Fibroblast of gingiva (primary cell): Measurements from ENCODE around the gene FGF21.
"Not testable (repeated sequence)": the region's sequence is repeated elsewhere in the genome, so short reads cannot be mapped to it uniquely, and the experiment has no call there.

ENCODE experiments used
- DNase-seq: peaks from one replicate; pipeline ENCODE4 v3.0.0-alpha.2; 2011; ENCODE audit warnings: low read depth

The FGF21 gene

GRCh38 chr19:48787331-48787730 lies 32.0 kb downstream of the FGF21 start:
- DNase-seq, result not testable (repeated sequence)

DNA sequence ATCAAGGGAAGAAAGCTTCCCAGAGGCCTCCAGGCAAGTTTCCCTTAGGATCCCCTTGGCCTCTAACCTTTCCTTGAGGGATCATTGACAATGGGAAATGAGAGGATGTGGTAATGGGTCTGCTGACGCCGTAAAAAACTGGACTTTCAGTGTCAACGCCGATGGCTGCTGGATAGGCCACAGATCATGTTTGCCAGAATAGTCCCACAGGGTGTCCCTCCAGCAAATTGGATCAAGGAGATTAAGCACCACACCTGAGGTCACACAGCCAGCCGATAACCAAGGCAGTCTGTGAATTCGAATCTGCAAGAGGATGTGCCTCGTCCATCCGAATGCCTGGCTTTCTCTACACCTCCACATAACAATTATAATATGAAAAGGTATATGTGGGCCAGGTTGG lies 37.9 kb downstream of the FGF21 start:
- DNase-seq, result no peak

GRCh38 chr19:48794291-48794690 lies 39.0 kb downstream of the FGF21 start:
- no peak for DNase-seq

GRCh38 chr19:48795055-48795684 lies 39.8 kb downstream of the FGF21 start:
- DNase-seq, result peak; percentile 91

DNA sequence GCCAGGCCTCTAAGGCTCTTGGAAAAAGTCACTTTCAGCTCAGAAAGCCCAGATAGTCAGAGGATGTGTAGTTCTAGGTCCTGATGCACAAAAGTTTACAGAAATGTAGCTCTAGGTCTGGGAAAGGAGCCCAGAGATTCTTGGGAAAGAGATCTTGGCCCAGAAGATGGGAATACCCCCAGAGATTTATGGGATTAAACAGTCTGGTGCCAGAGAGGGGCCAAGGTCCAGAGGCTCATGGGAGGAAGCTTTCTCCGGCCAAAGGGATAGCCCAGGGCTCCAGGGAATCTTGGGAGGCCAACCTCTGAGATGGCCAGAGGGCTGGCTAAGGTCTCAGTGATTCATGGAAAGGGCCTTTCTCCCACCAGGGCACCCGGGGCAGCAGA lies 40.4 kb downstream of the FGF21 start:
- no peak for DNase-seq

DNA sequence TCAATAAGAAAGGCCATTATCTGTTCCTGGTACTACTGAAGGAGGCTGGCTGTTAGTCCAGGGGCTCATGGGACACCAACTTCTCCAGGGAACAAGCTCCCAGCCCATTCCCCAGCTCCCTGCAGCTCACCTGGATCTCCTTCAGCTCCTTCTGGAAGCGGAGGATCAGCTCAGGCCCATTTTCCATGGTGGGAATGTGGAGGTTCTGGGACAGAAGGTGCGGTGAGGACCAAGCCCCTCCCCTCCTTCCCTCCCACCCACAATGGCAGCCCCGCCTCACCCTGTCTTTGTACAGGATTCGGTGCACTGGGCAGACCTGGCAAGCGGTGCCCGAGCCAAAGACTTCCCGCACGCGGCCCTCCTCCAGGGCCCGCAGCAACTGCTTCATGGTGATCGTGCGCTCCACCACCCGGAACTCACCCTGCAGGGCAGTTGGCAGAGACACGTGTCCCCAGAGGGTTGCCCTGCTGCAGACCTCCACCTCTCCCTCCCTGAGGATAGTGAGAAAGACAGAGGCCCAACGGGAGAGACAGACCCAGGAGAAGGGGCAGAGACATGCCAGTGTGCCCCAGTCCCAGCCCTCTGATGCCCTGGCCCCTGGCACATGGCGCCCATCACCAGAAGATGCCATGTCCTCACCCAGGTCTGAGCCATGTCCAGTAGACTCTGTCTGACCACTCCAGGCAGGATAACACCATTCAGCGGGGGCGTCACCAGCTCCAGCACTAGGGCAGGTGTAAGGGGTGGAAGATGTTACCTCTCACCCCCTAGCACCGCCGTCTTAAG lies 41.2 kb downstream of the FGF21 start:
- DNase-seq, result no peak

GRCh38 chr19:48797103-48797502 lies 41.8 kb downstream of the FGF21 start:
- DNase-seq, result no peak

DNA sequence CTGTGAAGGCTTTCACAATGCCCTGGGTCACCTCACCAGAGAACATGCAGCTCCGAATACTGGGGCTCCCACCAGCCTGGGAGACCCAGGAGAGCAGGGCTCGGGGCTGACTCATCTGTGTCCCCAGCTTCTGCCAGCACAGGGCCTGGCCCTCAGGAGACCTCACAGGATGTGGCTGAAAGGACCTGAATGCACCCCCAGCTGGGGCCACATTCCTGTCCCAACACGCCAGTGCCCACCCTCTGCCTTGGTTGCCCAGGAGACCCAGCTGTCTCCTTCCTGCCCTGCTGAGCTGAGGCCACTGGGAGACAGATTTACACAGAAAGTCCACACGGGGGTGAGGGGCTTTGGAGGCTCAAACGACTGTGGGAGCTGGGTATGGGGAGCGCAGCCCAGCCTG lies 43.6 kb downstream of the FGF21 start:
- DNase-seq, result peak; percentile 11

GRCh38 chr19:48799358-48800300 lies 44.3 kb downstream of the FGF21 start:
- DNase-seq, result no peak

- no peak for DNase-seq
Measured at GRCh38 chr19:48802623-48803022, 47.3 kb downstream of the FGF21 start.

GRCh38 chr19:48804496-48804895 lies 49.2 kb downstream of the FGF21 start:
- DNase-seq, result no peak

DNA sequence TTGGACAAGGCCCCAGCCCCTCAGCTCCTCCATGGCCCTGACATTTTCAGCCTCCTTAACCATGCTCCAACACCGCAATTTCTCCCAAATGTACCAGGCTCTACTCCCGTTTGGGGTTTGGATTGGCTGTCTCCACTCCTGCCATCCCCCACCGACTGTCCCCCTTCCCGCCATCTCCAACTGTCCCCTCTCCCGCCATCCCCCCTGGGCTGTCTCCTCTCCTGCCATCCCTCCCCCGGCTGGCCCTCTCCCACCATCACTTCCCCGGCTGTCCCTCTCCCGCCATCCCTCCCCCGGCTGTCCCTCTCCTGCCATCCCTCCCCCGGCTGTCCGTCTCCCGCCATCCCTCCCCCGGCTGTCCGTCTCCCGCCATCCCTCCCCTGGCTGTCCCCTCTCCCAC lies 50.1 kb downstream of the FGF21 start:
- DNase-seq, result no peak

DNA sequence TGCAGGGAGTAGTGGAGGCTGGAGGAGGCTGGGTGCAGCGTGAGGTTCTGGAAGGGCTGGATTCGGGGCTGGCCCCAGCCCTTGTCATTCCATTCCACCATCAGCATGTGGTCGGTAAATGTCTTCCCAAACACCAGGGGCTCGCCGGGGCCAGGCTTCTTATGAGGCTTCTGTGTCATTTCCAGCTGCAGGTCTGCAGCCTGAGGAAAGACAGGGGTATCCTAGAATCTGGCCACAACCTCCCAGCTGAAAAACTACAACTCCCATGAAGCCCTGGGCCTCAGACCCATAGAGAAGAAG lies 51.1 kb downstream of the FGF21 start:
- peak; percentile 13 for DNase-seq

DNA sequence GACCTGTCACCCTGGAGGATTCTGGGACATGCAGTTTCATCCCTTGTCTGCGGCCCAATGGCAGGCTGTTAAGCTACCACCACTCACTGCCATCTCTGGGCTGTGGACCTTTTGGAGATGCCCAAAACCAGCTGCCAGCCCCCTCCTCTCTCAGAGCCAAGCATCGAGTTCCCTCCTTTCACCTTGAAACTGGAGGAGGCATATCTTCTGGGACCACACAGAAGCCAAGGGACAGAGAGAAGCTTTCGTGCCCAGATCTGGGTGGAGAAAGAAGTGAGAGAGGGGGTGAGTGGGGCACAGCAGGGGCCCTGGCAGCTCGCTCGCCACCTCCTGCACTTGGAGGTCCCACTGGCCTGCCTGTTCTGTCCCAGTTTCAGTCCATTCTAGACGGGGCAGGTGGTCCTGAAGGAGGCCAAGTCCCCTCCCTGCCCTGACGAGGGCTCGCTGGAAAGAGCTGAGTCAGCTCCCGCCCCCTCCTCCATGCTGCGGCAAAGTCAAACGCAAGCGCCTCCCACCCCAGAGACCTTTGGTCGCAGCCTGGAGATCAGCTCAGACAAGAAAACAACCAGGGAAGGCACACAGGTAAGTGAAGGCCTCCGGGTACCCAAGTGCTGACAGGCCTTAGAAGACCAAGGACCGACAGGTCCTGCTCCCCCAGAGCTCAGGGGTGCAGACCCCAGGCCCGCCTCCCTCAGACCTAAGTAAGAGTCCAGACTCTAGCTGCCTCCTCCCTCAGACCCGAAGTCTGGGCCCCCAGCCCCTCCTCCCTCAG lies 51.7 kb downstream of the FGF21 start:
- DNase-seq, result no peak

DNA sequence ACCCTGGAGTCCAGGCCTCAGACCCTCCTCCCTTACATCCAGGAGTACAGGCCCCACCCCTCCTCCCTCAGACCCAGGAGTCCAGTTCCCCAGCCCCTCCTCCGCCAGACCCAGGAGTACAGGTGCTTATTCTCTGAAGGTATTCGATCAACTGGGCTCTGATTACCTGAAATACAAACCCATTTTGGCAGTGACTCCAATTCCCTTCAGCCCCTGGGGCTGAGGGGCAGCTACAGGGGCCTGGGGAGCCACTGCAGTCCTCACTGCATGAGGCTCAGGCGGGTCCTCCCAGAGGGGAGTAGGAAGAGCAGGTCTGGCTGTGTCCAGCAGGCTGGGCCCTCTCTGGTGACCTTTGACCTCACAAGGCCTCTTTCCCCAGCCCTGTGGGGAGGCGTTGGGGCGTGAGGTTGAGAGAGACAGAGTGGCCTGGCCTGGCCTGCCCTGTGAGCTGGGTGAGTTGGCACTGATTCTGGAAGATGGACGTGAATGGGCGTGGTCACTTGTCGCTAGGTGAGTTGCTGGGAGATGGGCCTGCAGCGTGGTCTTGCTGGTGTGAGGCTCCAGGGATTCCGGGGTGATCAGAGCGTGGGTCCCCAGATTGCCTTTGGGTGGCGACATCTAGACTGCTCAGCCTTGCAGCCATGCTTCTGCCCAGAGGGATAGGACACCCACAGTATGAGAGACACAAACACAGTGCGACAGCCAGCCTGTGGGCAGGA lies 52.4 kb downstream of the FGF21 start:
- DNase-seq, result no peak
